Activated CD8-positive, alpha-beta memory T cell treated with anti-CD3 and anti-CD28 coated beads for 24 hours (primary cell): ENCODE results near the gene FAR2.
"Not testable (repeated sequence)": the region's sequence is repeated elsewhere in the genome, so short reads cannot be mapped to it uniquely, and the experiment has no call there.

Experiments used
- DNase-seq: peaks from one replicate; pipeline ENCODE4 v3.0.0-alpha.2; 2020

FAR2 gene

DNA sequence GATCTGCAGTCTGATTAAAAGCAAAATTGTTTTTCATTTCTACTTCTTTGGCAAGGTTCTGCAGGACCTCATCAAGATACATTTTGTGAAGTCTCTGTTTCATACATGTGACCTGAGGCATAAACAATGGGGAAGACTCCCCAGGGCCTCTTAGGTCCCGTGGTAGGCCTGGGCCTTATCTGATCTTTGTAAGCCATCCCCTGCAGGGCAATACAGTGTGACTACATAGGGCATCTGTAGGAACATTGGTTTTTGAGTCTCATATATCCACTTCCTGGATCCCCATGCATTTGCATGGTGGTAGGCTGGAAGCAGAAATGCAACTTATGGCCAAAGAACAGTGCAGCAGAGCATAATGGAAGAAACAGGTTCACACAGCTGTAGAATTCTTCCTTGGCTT is 6.0 kb downstream of the FAR2 start:
- DNase-seq, result no peak

DNA sequence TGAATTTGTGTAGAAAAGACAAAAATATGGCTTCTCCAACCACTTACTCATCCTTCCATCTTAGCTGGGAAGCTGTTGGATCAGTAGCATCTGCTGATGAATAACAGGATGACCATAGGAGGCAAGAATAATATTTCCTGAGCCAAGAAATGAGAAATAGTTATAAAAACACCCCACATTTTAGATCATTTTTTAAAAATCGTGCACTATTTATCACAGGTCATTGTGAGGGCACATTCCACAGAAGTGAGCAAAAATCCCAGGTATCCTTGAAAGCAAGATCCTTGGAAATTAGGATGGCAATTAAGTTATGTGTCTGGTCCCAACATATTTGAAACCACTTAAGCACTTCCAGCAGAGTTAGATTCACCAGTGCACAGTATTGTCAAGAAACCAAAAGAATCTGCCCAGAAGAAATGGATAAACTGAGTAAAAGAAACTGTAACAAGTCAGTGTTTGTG is 8.4 kb downstream of the FAR2 start:
- DNase-seq, result no peak

DNA sequence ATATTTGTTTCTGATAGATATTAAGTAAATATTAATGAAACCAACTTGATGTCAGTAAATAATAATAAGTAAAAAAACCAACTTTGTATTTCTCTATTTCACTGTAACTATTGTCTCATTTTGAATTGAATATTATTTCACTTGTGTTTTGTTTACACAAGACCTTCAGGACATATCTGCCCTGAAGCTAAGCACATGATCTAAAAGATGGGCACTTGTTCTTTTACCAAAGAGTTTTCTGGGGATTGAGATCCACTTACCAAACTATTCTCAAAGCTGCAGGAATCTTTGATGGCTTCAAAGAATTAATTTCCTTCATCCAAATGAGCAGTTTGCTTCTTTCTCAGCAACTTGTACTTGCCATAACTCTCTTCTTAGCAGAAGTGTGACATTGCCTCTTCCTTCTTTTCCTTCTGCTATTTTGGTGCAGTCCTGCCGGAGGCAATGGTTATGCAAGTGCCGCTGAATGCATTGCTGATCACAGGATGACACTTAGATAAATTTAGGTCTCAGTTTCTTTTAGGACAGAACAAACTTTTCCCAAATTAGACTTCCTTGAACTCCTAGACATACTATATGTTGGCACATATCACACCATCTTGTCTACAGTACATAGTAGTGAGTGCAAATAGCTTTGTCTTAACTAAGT is 9.2 kb downstream of the FAR2 start:
- DNase-seq, result no peak

DNA sequence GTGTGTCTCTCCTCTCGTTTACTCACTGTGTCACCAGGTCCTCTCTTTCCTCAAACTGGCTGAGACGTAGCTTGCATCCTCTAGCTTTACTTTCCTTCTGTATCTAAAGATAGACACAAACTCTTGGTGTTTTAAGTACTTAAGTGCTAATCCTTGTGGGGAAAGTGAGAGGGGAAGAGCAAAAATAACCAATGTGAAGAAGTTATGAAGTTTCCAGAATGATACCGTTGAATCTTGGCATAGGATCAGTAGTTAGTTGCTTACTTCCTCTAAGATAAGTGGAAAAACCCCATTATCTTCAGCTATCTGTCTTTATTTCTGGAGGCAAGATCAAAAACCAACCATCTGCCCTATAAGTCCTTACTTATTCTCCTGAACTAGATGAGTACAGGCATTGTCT is 10.6 kb downstream of the FAR2 start:
- DNase-seq, result no peak

DNA sequence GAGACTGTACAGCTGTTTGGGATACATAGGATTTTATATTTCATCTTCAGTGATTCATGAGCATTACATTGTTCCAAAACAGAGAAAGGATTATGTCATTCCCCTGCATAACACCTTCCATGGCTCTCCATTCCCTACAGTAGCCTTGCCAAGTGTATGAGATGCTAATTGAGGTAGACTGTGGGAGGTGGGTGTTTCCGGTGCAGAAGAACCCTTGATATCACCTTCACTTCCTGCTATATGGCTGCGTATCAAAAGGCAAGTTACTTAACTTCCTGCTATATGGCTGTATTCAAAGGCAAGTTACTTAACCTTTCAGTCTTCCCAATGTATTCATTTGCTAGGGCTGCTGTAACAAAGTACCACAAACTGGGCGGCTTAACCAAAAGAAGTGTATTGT is 11.2 kb downstream of the FAR2 start:
- no peak for DNase-seq

DNA sequence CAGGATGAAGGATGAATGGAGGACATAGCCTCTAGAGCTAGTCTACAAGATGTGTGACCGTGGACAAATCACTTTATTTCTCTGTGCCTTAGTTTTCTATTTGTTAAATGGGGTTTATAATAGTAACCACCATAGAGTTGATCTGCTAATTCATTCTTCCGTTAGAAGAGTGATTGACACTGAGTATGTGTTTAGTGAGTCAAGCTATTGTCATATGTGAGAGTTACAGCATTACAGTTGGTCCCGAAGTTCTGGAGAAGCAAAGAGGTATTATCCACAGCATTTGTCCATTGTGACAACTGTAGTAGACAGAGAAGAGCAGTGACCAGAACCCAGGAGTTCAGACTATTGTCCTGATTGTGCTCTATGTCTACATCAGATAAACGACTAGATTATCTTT is 14.1 kb downstream of the FAR2 start:
- no peak for DNase-seq

DNA sequence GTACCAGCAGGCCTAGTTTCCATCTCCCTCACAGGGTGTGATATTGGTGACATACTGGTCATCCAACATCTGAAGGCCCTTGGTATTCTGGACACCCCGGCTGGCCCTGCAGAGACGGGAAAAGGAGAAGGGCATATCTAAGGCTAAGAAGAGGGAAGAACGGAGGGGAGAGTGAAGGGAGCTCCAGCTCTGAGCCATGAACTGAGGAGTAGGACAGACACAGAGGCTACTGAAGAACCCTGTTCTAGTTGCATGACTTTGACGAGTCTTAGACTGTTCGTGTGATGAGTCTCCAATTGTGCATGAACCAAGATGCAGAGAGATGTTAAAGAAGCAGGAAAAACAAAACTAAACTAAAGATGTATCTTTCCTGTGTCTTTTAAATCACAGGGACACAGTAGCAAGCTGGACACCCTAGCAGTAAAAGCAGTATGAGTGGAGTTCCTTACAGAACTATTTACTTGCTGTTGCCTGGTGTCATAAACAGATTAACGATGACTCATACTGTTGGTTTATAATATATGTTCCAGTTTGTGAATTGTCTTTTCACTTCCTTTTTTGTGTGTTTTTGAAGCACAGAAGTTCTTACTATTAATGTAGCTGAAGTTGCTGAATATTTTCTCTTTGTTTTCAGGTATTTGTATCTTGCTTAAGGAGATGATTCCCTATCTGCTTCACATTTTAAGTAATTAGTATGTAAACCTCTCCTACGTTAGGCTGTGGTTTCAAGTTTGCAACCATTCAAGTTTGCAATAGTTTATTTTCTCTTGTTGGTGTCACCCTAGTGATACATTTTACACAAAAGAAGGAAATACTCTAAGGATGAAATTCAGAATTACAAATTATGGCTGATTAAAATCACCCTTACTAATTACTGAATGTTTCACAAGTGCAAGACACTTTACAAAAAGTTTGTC is 15.7 kb downstream of the FAR2 start:
- no peak for DNase-seq

DNA sequence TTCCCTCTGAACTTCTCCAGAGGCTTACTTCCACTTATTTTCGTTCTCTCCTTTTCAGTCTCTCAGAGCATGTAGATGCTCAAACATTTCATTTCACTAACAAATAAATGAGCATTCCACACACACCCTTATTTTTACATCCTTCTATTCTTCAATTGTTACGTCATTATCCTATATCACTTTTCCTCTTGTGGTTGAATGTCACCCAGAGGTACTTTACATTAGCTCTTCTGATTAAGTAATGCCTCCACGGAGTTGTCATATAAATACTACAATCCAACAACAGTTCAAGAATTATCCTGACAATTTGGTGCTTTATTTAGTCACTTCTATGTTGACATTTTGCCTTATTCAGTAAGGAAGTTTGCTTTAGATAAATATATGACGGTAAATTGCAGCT is 18.4 kb downstream of the FAR2 start:
- DNase-seq, result no peak

DNA sequence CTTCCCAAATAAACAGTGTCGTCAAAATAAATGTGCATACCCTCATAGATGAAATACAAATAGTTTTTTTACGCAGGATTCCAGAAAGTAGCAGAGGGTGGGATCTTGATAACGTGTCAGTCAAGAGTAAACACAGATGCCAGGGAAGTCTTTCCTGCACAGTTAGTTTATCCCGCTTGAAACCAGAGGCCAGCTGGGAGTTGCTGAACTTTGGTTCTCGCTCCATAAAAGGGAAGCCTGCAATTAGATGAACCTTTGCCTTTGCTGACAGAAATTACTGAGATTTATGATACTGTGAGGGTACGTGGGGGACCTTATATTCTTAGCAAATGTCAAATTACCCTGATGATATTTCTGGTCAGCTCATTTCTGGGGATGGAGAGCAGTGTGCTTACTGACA is 18.9 kb downstream of the FAR2 start:
- DNase-seq, result no peak

DNA sequence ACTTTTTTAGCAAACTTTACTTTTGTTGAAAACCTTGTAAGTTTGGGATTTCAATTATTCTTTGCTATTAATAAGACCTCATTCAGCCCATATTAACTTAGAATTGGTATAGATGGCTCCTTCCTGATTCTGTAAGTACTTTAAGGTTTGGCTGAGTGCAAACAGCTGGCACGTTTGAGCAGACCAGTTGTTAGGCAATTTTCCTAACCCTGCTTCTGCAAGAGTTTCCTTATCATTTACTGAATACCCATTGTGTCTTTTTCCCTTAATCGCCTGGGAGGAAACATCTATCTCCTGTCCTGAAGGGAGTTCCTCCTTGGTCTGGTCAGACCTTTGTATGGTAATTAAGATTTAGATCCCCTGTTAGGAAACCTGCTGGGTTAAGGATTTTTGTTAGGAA is 20.9 kb downstream of the FAR2 start:
- DNase-seq, result not testable (repeated sequence)

DNA sequence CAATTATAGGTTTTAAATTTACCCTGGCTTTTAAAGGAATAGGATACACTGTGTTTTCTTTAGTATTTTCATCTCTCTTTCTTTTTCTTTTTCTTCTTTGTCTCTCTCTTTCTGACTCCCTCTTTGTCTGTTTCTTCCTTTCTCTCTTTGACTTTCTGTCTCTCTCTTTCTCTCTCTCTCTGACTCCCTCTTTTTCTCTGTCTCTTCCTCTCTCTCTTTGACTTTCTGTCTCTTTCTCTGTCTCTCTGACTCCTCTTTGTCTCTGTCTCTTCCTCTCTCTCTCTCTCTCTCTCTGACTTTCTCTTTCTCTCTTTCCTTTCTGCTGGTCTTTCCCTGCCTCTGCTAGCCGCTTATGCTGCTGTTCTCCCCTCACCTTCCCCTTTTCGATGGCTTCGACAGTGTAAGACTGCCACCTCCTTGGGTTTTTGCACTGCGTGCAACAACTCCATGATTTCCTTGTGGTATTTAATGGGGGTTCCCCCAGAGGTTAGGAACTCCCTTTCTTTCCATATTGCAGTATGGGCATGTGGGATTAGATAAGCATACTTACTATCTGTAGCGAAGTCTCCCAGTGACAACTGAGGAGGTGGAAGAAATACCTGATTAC is 21.5 kb downstream of the FAR2 start:
- not testable (repeated sequence) for DNase-seq

DNA sequence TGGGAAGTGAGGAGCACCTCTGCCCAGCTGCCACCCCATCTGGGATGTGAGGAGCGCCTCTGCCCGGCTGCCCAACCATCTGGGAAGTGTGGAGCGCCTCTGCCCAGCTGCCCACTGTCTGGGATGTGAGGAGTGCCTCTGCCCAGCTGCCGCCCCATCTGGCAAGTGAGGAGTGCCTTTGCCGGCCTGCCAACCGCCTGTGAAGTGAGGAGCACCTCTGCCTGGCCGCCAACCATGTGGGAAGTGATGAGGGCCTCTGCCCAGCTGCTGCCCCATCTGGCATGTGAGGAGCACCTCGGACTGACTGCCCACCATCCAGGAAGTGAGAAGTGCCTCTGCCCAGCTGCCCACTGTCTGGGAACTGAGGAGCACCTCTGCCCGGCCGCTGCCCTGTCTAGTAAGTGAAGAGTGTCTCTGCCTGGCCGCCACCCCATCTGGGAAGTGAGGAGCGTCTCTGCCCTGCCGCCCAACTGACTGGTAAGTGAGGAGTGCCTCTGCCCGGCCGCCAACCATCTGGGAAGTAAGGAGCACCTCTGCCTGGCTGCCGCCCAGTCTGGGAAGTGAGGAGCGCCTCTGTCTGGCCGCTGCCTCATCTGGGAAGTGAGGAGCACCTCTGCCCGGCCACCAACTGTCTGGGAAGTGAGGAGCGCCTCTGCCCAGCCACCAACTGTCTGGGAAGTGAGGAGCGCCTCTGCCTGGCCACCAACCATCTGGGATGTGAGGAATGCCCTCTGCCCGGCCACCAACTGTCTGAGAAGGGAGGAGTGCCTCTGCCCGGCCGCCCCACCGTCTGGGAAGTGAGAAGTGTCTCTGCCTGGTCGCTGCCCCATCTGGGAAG is 22.6 kb downstream of the FAR2 start:
- DNase-seq, result no peak

DNA sequence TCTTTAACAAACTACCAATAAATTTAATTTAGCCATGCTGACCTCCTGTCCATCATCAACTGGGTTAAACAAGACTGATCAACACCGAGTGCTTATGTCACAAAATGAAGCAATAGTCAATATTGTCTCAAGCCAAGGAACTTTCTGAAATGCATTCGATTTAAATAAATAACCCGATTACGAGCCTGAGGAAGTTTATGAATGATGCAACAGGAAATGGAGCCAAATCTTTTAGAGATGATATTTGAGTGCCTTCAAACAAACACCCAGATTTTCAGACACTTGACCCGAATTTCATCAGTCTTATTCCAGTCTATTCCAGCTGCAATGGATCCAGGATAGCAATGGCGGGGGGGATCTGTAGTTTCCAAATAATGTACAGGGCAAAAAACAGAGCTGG is 27.9 kb downstream of the FAR2 start:
- no peak for DNase-seq

DNA sequence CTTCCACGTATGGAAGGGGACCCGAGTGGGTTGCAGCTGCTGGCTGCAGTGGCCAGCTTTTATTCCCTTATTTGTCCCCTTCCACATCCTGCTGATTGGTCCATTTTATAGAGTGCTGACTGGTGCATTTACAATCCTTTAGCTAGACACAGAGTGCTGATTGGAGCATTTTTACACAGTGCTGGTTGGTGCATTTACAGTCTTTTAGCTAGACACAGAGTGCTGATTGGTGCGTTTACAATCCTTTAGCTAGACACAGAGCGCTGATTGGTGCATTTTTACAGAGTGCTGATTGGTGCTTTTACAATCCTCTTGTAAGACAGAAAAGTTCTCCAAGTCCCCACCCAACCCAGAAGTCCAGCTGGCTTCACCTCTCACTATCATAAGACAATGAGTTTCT is 33.2 kb downstream of the FAR2 start:
- DNase-seq, result not testable (repeated sequence)

DNA sequence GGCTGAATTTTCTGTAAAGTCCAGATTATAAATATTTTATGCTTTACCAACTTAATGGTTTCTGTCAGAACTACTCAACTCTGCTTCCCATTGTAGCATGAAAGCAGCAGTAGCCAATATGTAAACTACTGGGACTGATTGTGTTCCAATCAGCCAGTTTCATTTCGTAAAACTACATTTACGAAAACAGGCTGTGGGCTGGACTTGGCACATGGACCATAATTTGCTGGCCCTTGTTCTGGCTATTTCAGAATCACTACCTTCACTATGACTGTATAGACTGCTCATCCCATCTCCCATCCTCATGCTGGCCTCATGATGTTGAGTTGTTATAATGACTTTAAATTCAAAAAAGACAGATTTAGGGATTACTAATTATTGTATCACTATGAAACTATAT is 38.7 kb downstream of the FAR2 start:
- no peak for DNase-seq

DNA sequence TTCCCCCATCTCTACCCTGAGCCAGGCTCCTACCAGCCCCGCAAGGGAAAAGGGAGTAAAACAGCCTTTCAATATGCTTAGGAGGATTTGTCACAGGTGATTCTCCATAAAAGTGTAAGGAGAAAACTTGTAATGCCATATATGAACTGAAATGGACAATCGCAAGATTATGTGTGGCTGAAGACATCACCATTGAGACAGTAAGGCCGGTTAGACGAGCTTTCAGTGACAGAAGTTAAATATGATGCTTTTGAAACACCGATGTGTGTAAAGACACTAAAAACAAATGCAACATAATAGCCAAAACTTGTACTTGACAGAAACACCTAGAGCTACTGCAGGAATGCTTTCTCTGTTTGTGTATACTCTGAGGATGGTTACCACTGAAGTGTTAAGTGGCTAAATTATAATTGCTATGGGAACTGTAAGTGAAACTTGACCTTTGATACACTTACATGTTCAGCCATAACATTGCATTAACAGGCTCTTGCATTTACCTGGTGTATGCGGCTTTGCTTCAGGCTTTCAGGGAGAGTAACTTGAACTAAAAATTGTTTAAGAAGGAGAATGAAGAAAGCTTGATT is 42.3 kb downstream of the FAR2 start:
- DNase-seq, result no peak

DNA sequence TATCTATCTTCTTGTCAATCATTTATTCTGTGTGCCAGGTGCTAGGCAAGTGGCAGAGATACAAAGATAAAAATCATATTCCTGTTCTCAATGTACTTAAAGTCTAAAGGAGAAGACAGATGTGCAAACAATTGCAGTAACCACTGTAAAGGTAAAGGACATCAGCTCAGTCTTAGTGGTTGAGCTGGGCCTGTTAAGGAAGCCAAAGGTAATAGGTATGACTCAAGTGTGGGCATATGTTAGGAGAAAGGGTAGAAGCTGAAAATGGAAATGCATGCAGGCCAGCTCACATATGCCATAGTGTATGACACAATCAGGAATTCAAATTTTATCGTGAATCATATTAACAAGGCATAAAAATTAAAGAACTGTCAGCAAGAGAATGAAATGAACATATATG is 49.8 kb downstream of the FAR2 start:
- DNase-seq, result no peak

DNA sequence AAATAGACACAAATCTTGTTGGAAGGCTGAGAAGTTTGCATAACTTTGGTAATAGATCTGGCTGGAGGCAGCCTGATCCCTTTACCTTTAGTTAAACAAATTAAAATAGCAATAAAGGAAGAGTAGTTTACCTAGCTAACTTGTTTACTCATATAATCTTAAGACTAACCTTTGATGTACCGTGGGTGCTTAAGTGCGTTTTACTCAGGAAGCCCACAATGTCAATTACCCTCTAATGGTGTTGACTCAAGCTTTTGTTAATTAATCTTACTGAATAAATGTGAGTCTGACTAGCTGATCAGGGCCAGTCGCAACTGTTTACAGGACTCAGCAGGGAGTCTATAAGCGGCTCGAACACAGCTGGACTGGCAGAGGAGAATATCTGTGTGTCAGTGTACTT is 51.5 kb downstream of the FAR2 start:
- DNase-seq, result no peak

DNA sequence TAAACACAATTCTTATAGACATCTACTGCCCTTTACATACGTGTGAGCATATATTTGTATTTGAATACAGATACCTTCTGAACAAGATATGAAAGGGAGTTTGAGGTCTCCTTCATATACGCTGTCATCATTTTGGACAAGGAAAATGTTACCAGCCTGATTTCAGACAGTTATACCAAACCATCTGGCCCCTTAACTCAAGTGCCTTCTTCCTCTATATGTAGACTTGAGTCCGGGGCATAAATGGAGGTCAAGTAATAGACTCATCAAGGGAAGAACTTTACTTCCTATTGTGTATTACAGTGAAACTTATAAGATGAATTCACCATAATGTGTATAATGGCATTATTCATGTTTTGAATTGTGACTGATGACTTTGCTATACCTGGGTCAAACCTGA is 52.2 kb downstream of the FAR2 start:
- DNase-seq, result no peak

DNA sequence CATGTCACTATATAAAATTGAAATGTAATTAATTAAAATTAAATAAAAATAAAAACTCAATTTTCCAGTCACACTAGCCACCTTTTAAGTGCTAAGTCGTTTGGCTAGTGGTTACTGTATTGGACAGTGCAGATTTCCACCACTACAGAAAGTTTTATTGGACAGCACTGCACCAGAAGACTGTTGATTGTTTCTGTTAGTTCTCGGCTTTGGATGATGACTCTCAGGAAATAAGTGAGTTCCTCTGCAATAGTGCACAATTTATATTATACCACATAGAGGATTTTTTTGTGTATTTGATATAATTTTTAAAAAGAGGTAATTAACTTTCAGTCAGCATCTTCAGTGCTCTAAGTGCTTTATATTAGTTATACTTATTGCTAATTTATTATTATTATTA is 52.7 kb downstream of the FAR2 start:
- DNase-seq, result no peak

DNA sequence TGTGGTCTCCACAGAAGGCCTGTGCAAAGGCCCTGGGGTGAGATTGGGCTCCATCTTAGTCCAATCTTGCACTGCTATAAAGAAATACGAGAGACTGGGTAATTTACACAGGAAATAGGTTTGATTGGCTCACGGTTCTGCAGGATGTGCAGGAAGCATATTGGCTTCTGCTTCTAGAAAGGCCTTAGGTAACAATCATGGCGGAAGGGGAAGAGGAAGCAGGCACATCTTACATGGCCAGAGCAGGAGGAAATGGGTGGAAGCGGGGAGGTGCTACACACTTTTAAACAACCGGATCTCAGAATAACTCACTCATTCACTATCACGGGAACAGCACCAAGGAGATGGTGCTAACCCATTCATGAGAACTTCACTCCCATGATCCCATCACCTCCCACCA is 55.4 kb downstream of the FAR2 start:
- DNase-seq, result no peak

DNA sequence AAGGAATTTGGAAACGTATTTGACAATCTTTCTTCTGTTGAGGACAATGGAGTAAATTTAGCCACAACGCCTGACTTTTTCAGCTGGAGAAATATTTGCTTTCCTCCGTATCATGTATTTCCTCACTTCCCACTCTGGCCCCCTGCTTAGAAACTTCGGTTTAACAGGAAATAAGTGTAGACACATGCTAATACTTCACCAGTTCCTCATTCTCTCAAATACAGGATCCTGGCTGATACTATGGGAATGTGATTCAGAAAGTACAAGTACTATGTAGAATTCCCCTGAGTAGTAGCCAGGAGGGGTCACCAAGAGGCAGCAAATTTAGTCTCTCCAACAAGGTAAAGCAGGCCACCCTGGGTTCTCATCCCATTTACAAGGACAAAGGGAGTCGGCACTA is 58.0 kb downstream of the FAR2 start:
- DNase-seq, result no peak

DNA sequence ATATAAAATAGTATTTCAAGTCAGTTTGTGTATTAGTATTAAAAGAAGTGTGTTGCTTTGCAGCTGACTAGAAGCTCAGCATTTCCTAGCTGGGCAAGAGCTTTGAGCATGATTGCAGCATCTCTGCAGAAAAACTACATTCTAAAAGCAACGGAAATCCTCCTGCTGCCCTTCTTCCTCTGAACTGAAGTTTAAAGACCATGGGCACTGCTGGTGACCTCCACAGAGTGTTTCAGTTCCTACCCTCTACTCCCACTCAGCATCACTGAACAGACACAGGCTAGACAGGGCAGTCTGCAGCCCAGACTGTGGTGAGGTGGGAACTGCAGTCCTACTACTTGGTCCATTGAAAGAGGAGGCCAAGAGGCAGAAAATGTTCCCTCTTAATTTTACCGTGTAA is 59.0 kb downstream of the FAR2 start:
- no peak for DNase-seq
